Adrenal gland (tissue), 5 donors: ENCODE measurements around the gene PDE9A.
"Not testable (repeated sequence)": the region's sequence is repeated elsewhere in the genome, so short reads cannot be mapped to it uniquely, and the experiment has no call there.

Experiments
- CTCF ChIP-seq, 6 experiments: fragments of 450-650 bp in 4 of 6; fragments of 200-600 bp in 2 of 6; sonication (generic) in 1 of 6; IDR thresholded peaks; 1 replicate in 5 of 6; 2 replicates in 1 of 6; pipeline versions ENCODE4 v1.5.1 to v1.8.0; 2016 to 2021; ENCODE audit warnings: antibody characterized with exemption in 6 of 6, mild to moderate bottlenecking in 2 of 6, moderate library complexity in 1 of 6
- POLR2A ChIP-seq, 2 donors: fragments of 450-650 bp; IDR thresholded peaks; one replicate each; pipeline ENCODE4 v1.6.1; 2017; ENCODE audit warnings: antibody characterized with exemption in 2 of 2, mild to moderate bottlenecking in 2 of 2, moderate library complexity in 1 of 2
- donor health status: DM: no; HTN: no; CAD: no.

GRCh38 chr21:42720484-42720883 is 67.1 kb downstream of the PDE9A start:
- not testable (repeated sequence) for TF ChIP-seq POLR2A, CTCF (IDR thresholded peaks at IDR 0.05)
